Colonic mucosa (tissue), 4 donors: ENCODE data around the gene METTL25B. TPM values are rescaled to one million over a fixed set of nuclear protein-coding genes. Genes with fewer than 3 reads are reported as not detected.

Experiments used
- DNase-seq: peaks from one replicate; pipeline ENCODE4 v3.0.0-alpha.2; 2020
- H3K27ac ChIP-seq: fragments of 200-600 bp; one replicate; pipeline ENCODE4 v1.8.0; 2021
- H3K27me3 ChIP-seq: fragments of 200-600 bp; one replicate; pipeline ENCODE4 v1.8.0; 2021
- H3K36me3 ChIP-seq: fragments of 200-600 bp; one replicate; pipeline ENCODE4 v1.8.0; 2021
- H3K4me1 ChIP-seq: fragments of 200-600 bp; one replicate; pipeline ENCODE4 v1.8.0; 2021; ENCODE audit warnings: mild to moderate bottlenecking
- H3K4me3 ChIP-seq: fragments of 200-600 bp; one replicate; pipeline ENCODE4 v1.8.0; 2021
- H3K9ac ChIP-seq, 2 donors: one replicate each; pipeline ENCODE4 v1.7.0; 2013; ENCODE audit warnings: control low read depth in 2 of 2, low read depth in 2 of 2, low read length in 2 of 2
- H3K9me3 ChIP-seq: fragments of 200-600 bp; one replicate; pipeline ENCODE4 v1.8.0; 2021
- CTCF ChIP-seq: fragments of 200-600 bp; IDR thresholded peaks from one replicate; pipeline ENCODE4 v1.8.0; 2022; ENCODE audit warnings: antibody characterized with exemption, mild to moderate bottlenecking
- intact Hi-C: fragments of 100-400 bp; cut with DNase I; formaldehyde crosslinking; loops from one replicate; pipeline ENCODE4 v1.14.1; 2022
- total RNA-seq, 2 donors: library from RNA; stranded (reverse); fragmentation: NEBNext Ultra II Directional in 1 of 2; extraction: Animal tissue kit (Norgen Biotek cat#: 25700) in 1 of 2; gene quantifications; one replicate each; pipeline ENCODE4 v1.2.1, GENCODE V29; 2021
- donor health status: healthy.
- donor health status: DM: no; HTN: no; CAD: no.
- donor health status: DM: no; HTN: no; CAD: no.

METTL25B gene
- total RNA-seq, 2 donors from 2014 or later, result 31.3 to 51.9 TPM

- DNase-seq, result no peak
- Histone ChIP-seq H3K36me3 (no peaks in the 10 kb centered on the region), H3K9me3 (no peaks in the 10 kb centered on the region), H3K9ac (no peak overlapping the region), H3K4me3 (no peak overlapping the region), H3K4me1 (no peaks in the 10 kb centered on the region), H3K27ac (no peak overlapping the region), H3K27me3 (no peaks in the 10 kb centered on the region)
- TF ChIP-seq CTCF, result no peak
- intact Hi-C loops, result loop anchor here (10.0 kb wide), 1 partner anchor 162 kb away; no protein-coding TSS in a partner anchor
Observed at GRCh38 chr1:156712626-156713025, 15.6 kb upstream of the METTL25B start.

GRCh38 chr1:156714830-156715229 lies 13.4 kb upstream of the METTL25B start:
- Histone ChIP-seq H3K27me3 (no peaks in the 10 kb centered on the region), H3K9ac (no peak overlapping the region), H3K9me3 (no peaks in the 10 kb centered on the region), H3K4me3 (no peak overlapping the region), H3K4me1 (no peaks in the 10 kb centered on the region), H3K36me3 (no peaks in the 10 kb centered on the region), H3K27ac (no peak overlapping the region)
- intact Hi-C loops, result loop anchor here (10.0 kb wide), 1 partner anchor 160 kb away; no protein-coding TSS in a partner anchor
- no peak for DNase-seq
- no peak for TF ChIP-seq CTCF

- Histone ChIP-seq H3K4me1 (no peaks in the 10 kb centered on the region), H3K27me3 (no peaks in the 10 kb centered on the region), H3K4me3 (no peak overlapping the region), H3K9me3 (no peaks in the 10 kb centered on the region), H3K9ac (no peak overlapping the region), H3K27ac (no peak overlapping the region), H3K36me3 (no peaks in the 10 kb centered on the region)
- DNase-seq, result no peak
- TF ChIP-seq CTCF, result no peak
- intact Hi-C loops, result loop anchor here (10.0 kb wide), 1 partner anchor 157 kb away; no protein-coding TSS in a partner anchor
Observed at GRCh38 chr1:156717351-156717750, 10.9 kb upstream of the METTL25B start.

- H3K27ac ChIP-seq, result no peak overlapping the region
- intact Hi-C loops, result no loop called here
- no peak overlapping the region for H3K4me3 ChIP-seq
- DNase-seq, result no peak
- no peak for TF ChIP-seq CTCF
- peaks cover 11% of the 10 kb centered on the region for H3K4me1 ChIP-seq
- H3K27me3 ChIP-seq, result no peaks in the 10 kb centered on the region
- no peak overlapping the region for H3K9ac ChIP-seq
- peaks cover 10% of the 10 kb centered on the region for H3K36me3 ChIP-seq
- no peaks in the 10 kb centered on the region for H3K9me3 ChIP-seq
Observed at GRCh38 chr1:156721131-156721530, 7.1 kb upstream of the METTL25B start.

- no peak for DNase-seq
- H3K4me3 ChIP-seq, result no peak overlapping the region
- intact Hi-C loops, result no loop called here
- peaks cover 10% of the 10 kb centered on the region for H3K36me3 ChIP-seq
- no peak for TF ChIP-seq CTCF
- H3K27ac ChIP-seq, result no peak overlapping the region
- H3K9ac ChIP-seq, result no peak overlapping the region
- H3K4me1 ChIP-seq, result peaks cover 15% of the 10 kb centered on the region
- H3K9me3 ChIP-seq, result no peaks in the 10 kb centered on the region
- H3K27me3 ChIP-seq, result no peaks in the 10 kb centered on the region
Observed at GRCh38 chr1:156721535-156721934, 6.7 kb upstream of the METTL25B start.
